CD14-positive monocyte (primary cell): Measurements from ENCODE around the gene DISP2. TPM values are rescaled to one million over a fixed set of nuclear protein-coding genes. Genes with fewer than 3 reads are reported as not detected.

ENCODE experiments used
- DNase-seq, 3 donors: peaks; one replicate each; pipeline ENCODE4 v3.0.0-alpha.2; 2011 to 2022
- H2AFZ ChIP-seq: 2 replicates; pipeline ENCODE4 v1.6.0; 2012; ENCODE audit warnings: mild to moderate bottlenecking, low read depth, low read length, inconsistent platforms; ENCODE audit not compliant: insufficient read depth, poor library complexity, severe bottlenecking
- H3K27ac ChIP-seq, 2 donors: 1 replicate in 1 of 2; 2 replicates in 1 of 2; pipeline ENCODE4 v1.5.1; 2012 to 2013; ENCODE audit warnings: low read length in 2 of 2, control low read depth in 1 of 2, inconsistent platforms in 1 of 2, low read depth in 1 of 2, mild to moderate bottlenecking in 1 of 2
- H3K27me3 ChIP-seq, 2 donors: one replicate each; pipeline versions ENCODE4 v1.6.0 to v1.6.1; 2011 to 2013; ENCODE audit warnings: low read length in 2 of 2; ENCODE audit not compliant: control insufficient read depth in 2 of 2, insufficient read depth in 2 of 2
- H3K36me3 ChIP-seq, 2 donors: replicated peaks in 1 of 2; 1 replicate in 1 of 2; 2 replicates in 1 of 2; pipeline versions ENCODE4 v1.5.1 to v1.6.1; 2012 to 2013; ENCODE audit warnings: low read length in 2 of 2, control low read depth in 1 of 2, inconsistent platforms in 1 of 2, mild to moderate bottlenecking in 1 of 2; ENCODE audit not compliant: insufficient read depth in 2 of 2, control insufficient read depth in 1 of 2
- H3K4me1 ChIP-seq, 2 donors: 1 replicate in 1 of 2; 2 replicates in 1 of 2; pipeline versions ENCODE4 v1.5.1 to v1.6.1; 2012 to 2013; ENCODE audit warnings: low read length in 2 of 2, control low read depth in 1 of 2, inconsistent platforms in 1 of 2, mild to moderate bottlenecking in 1 of 2, moderate library complexity in 1 of 2; ENCODE audit not compliant: insufficient read depth in 2 of 2, control insufficient read depth in 1 of 2
- H3K4me2 ChIP-seq: replicated peaks from 2 replicates; pipeline ENCODE3; 2012; ENCODE audit warnings: low read length, moderate library complexity, mild to moderate bottlenecking; ENCODE audit not compliant: poor library complexity, severe bottlenecking; ENCODE audit errors: extremely low read depth
- H3K4me3 ChIP-seq, 3 experiments: fragments of 200-600 bp in 1 of 3; sonication (generic) in 1 of 3; replicated peaks in 1 of 3; 1 replicate in 2 of 3; 2 replicates in 1 of 3; pipeline ENCODE4 v1.5.1; 2011 to 2013; ENCODE audit warnings: low read length in 3 of 3, mild to moderate bottlenecking in 3 of 3, control low read depth in 2 of 3, low read depth in 2 of 3, inconsistent platforms in 1 of 3, moderate library complexity in 1 of 3
- H3K79me2 ChIP-seq: 2 replicates; pipeline ENCODE4 v1.6.0; 2012; ENCODE audit warnings: mild to moderate bottlenecking, control low read depth, inconsistent platforms, low read length, moderate library complexity; ENCODE audit not compliant: insufficient read depth
- H3K9ac ChIP-seq: 2 replicates; pipeline ENCODE4 v1.6.0; 2017; ENCODE audit warnings: low read length, mild to moderate bottlenecking; ENCODE audit not compliant: insufficient read depth, poor library complexity, severe bottlenecking
- H3K9me3 ChIP-seq, 2 donors: replicated peaks in 1 of 2; 1 replicate in 1 of 2; 2 replicates in 1 of 2; pipeline versions ENCODE4 v1.5.1 to v1.6.1; 2012 to 2013; ENCODE audit warnings: low read length in 2 of 2, control low read depth in 1 of 2; ENCODE audit not compliant: control insufficient read depth in 1 of 2, insufficient read depth in 1 of 2
- H4K20me1 ChIP-seq: 2 replicates; pipeline ENCODE4 v1.6.0; 2012; ENCODE audit warnings: mild to moderate bottlenecking, low read length, control low read depth, moderate library complexity; ENCODE audit not compliant: insufficient read depth
- H3K27ac Mint-ChIP-seq, 7 donors: one replicate each; pipeline ENCODE4 v1.8.0; 2020; ENCODE audit warnings: mild to moderate bottlenecking in 7 of 7, mixed read lengths in 7 of 7, moderate library complexity in 6 of 7, inconsistent platforms in 2 of 7
- H3K27me3 Mint-ChIP-seq, 3 donors: one replicate each; pipeline ENCODE4 v1.8.0; 2021 to 2022; ENCODE audit warnings: low read depth in 3 of 3, mild to moderate bottlenecking in 3 of 3, mixed read lengths in 3 of 3, moderate library complexity in 3 of 3, inconsistent platforms in 1 of 3
- H3K36me3 Mint-ChIP-seq, 2 donors: one replicate each; pipeline ENCODE4 v1.8.0; 2020; ENCODE audit warnings: mixed read lengths in 2 of 2, inconsistent platforms in 1 of 2, mild to moderate bottlenecking in 1 of 2
- H3K4me1 Mint-ChIP-seq: one replicate; pipeline ENCODE4 v1.8.0; 2020; ENCODE audit warnings: mild to moderate bottlenecking, mixed read lengths
- H3K4me3 Mint-ChIP-seq, 2 donors: one replicate each; pipeline ENCODE4 v1.8.0; 2020; ENCODE audit warnings: mild to moderate bottlenecking in 2 of 2, mixed read lengths in 2 of 2, moderate library complexity in 1 of 2
- H3K9me3 Mint-ChIP-seq, 7 donors: one replicate each; pipeline ENCODE4 v1.8.0; 2020 to 2022; ENCODE audit warnings: mixed read lengths in 7 of 7, mild to moderate bottlenecking in 6 of 7, moderate library complexity in 6 of 7, inconsistent platforms in 2 of 7
- WGBS: methylation state at CpG from one replicate; pipeline ENCODE4 v1.1.5; 2013; ENCODE audit warnings: missing lambda C conversion rate; ENCODE audit not compliant: insufficient coverage; 5-methylcytosine and 5-hydroxymethylcytosine counted together
- intact Hi-C, 2 donors: fragments of 100-400 bp; cut with micrococcal nuclease; formaldehyde crosslinking; loops; one replicate each; pipeline versions ENCODE4 v1.15.0 to v1.15.1; 2023
- polyA plus RNA-seq, 3 donors: library from polyadenylated mRNA; depleted of rRNA in 1 of 3; unstranded in 2 of 3; stranded (reverse) in 1 of 3; fragments of 300-500 nt in 2 of 3; fragments of >200 nt in 1 of 3; fragmentation: Illumina TruSeq in 2 of 3; gene quantifications; 1 replicate in 2 of 3; 2 replicates in 1 of 3; pipeline ENCODE4 v1.2.3, GENCODE V29; 2012 to 2021
- TF ChIP-seq, protein P1 (sequence below): fragments of 200-600 bp; IDR thresholded peaks from one replicate; pipeline ENCODE4 v1.8.0; 2022; ENCODE audit warnings: antibody characterized with exemption, mild to moderate bottlenecking

Gene DISP2
- polyA plus RNA-seq, 3 donors: 0.01 TPM; not detected in 1

DNA sequence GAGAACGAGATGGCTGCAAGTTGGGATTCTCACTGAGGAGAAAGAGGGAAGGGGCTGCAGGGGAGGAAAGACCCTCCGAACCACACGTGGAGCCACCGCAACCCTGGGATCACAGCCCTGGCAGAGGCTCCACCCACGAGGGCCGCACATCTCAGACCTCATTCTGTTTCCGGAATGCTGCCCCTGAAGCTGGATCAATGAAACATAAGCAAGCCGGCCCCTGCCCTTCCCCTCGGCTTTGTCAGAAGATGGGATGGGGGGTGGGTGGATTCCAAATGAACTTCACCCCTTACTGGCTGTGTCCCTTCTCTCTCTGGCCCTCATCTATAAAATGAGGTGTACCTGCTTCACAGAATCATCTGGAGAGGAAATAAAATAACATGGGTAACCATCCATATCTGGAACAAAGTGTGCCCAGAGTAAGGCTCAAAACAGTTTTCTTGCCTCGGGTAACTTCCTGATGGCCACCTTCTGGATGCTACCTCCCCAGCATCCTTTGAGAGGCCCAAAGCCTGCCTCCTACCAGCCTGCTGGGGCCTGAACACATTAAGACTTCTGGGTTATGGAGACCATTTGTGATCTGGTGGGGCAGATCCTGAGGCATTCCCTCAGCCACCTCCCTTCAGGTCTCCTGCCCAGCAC lies 12.7 kb upstream of the DISP2 start:
- peaks cover 0 to 9% (median 7%) of the 10 kb centered on the region in 3 donors for H3K27me3 Mint-ChIP-seq
- no peak overlapping the region for H3K9ac ChIP-seq
- no peak overlapping the region for H3K4me3 ChIP-seq
- H3K27me3 ChIP-seq: no peaks in the 10 kb centered on the region
- H3K27ac Mint-ChIP-seq: no peak overlapping the region
- no peak overlapping the region for H3K27ac ChIP-seq
- no peaks in the 10 kb centered on the region for H3K79me2 ChIP-seq
- peaks cover 0 to 5% (median 0%) of the 10 kb centered on the region in 7 donors for H3K9me3 Mint-ChIP-seq
- H3K4me1 Mint-ChIP-seq: peaks cover 26% of the 10 kb centered on the region
- DNase-seq: no peak
- no peaks in the 10 kb centered on the region for H3K9me3 ChIP-seq
- intact Hi-C loops: loop anchor here in 1 of 2 donors (2.0 kb wide), 1 partner anchor 75 kb away; no protein-coding TSS in a partner anchor
- no peaks in the 10 kb centered on the region for H4K20me1 ChIP-seq
- H3K4me3 Mint-ChIP-seq: no peak overlapping the region
- TF ChIP-seq, protein P1, sequence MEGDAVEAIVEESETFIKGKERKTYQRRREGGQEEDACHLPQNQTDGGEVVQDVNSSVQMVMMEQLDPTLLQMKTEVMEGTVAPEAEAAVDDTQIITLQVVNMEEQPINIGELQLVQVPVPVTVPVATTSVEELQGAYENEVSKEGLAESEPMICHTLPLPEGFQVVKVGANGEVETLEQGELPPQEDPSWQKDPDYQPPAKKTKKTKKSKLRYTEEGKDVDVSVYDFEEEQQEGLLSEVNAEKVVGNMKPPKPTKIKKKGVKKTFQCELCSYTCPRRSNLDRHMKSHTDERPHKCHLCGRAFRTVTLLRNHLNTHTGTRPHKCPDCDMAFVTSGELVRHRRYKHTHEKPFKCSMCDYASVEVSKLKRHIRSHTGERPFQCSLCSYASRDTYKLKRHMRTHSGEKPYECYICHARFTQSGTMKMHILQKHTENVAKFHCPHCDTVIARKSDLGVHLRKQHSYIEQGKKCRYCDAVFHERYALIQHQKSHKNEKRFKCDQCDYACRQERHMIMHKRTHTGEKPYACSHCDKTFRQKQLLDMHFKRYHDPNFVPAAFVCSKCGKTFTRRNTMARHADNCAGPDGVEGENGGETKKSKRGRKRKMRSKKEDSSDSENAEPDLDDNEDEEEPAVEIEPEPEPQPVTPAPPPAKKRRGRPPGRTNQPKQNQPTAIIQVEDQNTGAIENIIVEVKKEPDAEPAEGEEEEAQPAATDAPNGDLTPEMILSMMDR: no peak
- no peak overlapping the region for H2AFZ ChIP-seq
- H3K36me3 ChIP-seq: no peaks in the 10 kb centered on the region
- H3K36me3 Mint-ChIP-seq: no peaks in the 10 kb centered on the region
- 67% methylated on average over 2 of the region's 10 CpGs for WGBS
- H3K4me2 ChIP-seq: no peak overlapping the region
- peaks cover 24 to 37% of the 10 kb centered on the region in 2 donors for H3K4me1 ChIP-seq

- Histone ChIP-seq H3K27me3 (no peaks in the 10 kb centered on the region), H3K9me3 (no peaks in the 10 kb centered on the region), H3K27ac (no peak overlapping the region), H4K20me1 (no peaks in the 10 kb centered on the region), H3K79me2 (no peaks in the 10 kb centered on the region), H2AFZ (no peak overlapping the region), H3K4me2 (no peak overlapping the region), H3K36me3 (no peaks in the 10 kb centered on the region), H3K4me1 (peaks cover 17 to 30% of the 10 kb centered on the region in 2 donors), H3K4me3 (no peak overlapping the region), H3K9ac (no peak overlapping the region)
- H3K4me3 Mint-ChIP-seq: no peak overlapping the region
- intact Hi-C loops: loop anchor here in 1 of 2 donors (2.0 kb wide), 1 partner anchor 75 kb away; no protein-coding TSS in a partner anchor
- 89% methylated on average over 3 of the region's 6 CpGs for WGBS
- TF ChIP-seq, protein P1: no peak
- H3K36me3 Mint-ChIP-seq: no peaks in the 10 kb centered on the region
- H3K27ac Mint-ChIP-seq: no peak overlapping the region
- peaks cover 19% of the 10 kb centered on the region for H3K4me1 Mint-ChIP-seq
- DNase-seq: no peak
- H3K9me3 Mint-ChIP-seq: peaks cover 0 to 5% (median 0%) of the 10 kb centered on the region in 7 donors
- H3K27me3 Mint-ChIP-seq: peaks cover 0 to 9% (median 7%) of the 10 kb centered on the region in 3 donors
These were observed 12.0 kb upstream of the DISP2 start for GRCh38 chr15:40345867-40346578.
